CD4-positive, alpha-beta memory T cell (primary cell): ENCODE measurements around the gene PYGO2. TPM values are rescaled to one million over a fixed set of nuclear protein-coding genes. Genes with fewer than 3 reads are reported as not detected.

Experiments
- CTCF ChIA-PET: fragments of 350-600 bp; sonication (Branson Sonifier 250); formaldehyde crosslinking; loops from one replicate; lab custom pipeline; 2021; ENCODE audit warnings: inconsistent platforms; ENCODE audit not compliant: partially characterized antibody; lab: Charles Lee
- POLR2A ChIA-PET: fragments of 350-600 bp; sonication (Branson Sonifier 250); formaldehyde crosslinking; loops from one replicate; lab custom pipeline; 2021; ENCODE audit not compliant: partially characterized antibody; lab: Charles Lee
- DNase-seq, 5 donors: peaks; one replicate each; pipeline versions ENCODE4 v3.0.0 to v3.0.0-alpha.2; 2020 to 2022; ENCODE audit warnings: mixed read lengths in 1 of 5
- H3K27ac ChIP-seq: one replicate; pipeline ENCODE4 v1.7.0; 2013; ENCODE audit warnings: low read depth, low read length
- H3K27me3 ChIP-seq: 2 replicates; pipeline ENCODE4 v1.7.0; 2013; ENCODE audit warnings: mild to moderate bottlenecking, low read length, moderate library complexity; ENCODE audit not compliant: insufficient read depth
- H3K36me3 ChIP-seq: 2 replicates; pipeline ENCODE4 v1.7.0; 2013; ENCODE audit warnings: mild to moderate bottlenecking, low read length, moderate library complexity; ENCODE audit not compliant: insufficient read depth
- H3K4me1 ChIP-seq: 2 replicates; pipeline ENCODE4 v1.7.0; 2013; ENCODE audit warnings: mild to moderate bottlenecking, low read length, moderate library complexity; ENCODE audit not compliant: insufficient read depth
- H3K4me3 ChIP-seq, 2 donors: one replicate each; pipeline ENCODE4 v1.7.0; 2013; ENCODE audit warnings: low read length in 2 of 2, mild to moderate bottlenecking in 1 of 2
- H3K9me3 ChIP-seq, 2 donors: one replicate each; pipeline ENCODE4 v1.7.0; 2013; ENCODE audit warnings: low read length in 2 of 2, control low read depth in 1 of 2; ENCODE audit not compliant: control insufficient read depth in 1 of 2
- H3K27ac Mint-ChIP-seq, 7 donors: one replicate each; pipeline ENCODE4 v1.8.0; 2020 to 2021; ENCODE audit warnings: mixed read lengths in 7 of 7, mild to moderate bottlenecking in 6 of 7, inconsistent platforms in 3 of 7, moderate library complexity in 3 of 7
- H3K27me3 Mint-ChIP-seq, 2 donors: one replicate each; pipeline ENCODE4 v1.8.0; 2020 to 2021; ENCODE audit warnings: mixed read lengths in 2 of 2
- H3K36me3 Mint-ChIP-seq, 2 donors: one replicate each; pipeline ENCODE4 v1.8.0; 2020 to 2021; ENCODE audit warnings: mixed read lengths in 2 of 2, inconsistent platforms in 1 of 2, mild to moderate bottlenecking in 1 of 2
- H3K4me1 Mint-ChIP-seq, 4 donors: one replicate each; pipeline ENCODE4 v1.8.0; 2020 to 2021; ENCODE audit warnings: mixed read lengths in 4 of 4, mild to moderate bottlenecking in 1 of 4
- H3K4me3 Mint-ChIP-seq, 8 donors: one replicate each; pipeline ENCODE4 v1.8.0; 2020 to 2021; ENCODE audit warnings: mixed read lengths in 8 of 8, mild to moderate bottlenecking in 7 of 8, moderate library complexity in 6 of 8, inconsistent platforms in 3 of 8
- H3K9me3 Mint-ChIP-seq, 8 donors: one replicate each; pipeline ENCODE4 v1.8.0; 2020 to 2021; ENCODE audit warnings: mixed read lengths in 8 of 8, mild to moderate bottlenecking in 5 of 8, inconsistent platforms in 3 of 8, moderate library complexity in 1 of 8
- intact Hi-C: fragments of 100-400 bp; cut with micrococcal nuclease; formaldehyde crosslinking; loops from one replicate; pipeline ENCODE4 v1.15.1; 2023
- polyA plus RNA-seq, 2 donors: library from polyadenylated mRNA; unstranded; fragments of 300-500 nt; fragmentation: Illumina TruSeq; gene quantifications; one replicate each; pipeline ENCODE4 v1.2.3, GENCODE V29; 2021
- total RNA-seq, 2 experiments: library from RNA; stranded (reverse); gene quantifications; one replicate each; pipeline ENCODE4 v1.2.3, GENCODE V29; 2021

PYGO2 gene
- total and polyA plus RNA-seq, 4 experiments from 2014 or later = 22.5 to 80.2 (median 66.3) TPM

DNA sequence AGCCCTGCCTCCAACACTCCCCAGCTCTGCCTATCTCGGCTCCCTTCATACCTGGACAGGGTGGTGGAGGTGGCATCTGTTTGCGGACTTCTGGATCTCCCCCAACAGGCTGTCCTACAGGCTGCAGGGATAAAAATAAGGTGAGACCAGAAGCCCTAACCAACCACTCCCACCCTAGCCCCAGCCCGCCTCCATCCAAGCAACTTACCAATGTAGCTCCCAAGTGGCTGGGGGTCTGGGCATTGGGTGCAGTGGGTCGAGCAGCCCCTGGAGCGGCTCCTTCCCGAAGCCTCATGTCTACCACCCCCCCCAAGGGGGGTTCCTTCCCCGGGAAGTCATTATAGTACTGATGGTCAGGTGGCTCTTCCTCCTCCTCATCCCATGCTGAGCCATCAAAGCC, 4.5 kb upstream of the PYGO2 start:
- CTCF ChIA-PET = interaction anchor here (0.6 to 4.8 kb wide), 9 partner anchors 21 to 1334 kb away, joined by 3 to 28 read pairs (median 4); partner anchors contain the start of gene ADAM15
- H3K36me3 ChIP-seq = peaks cover 54% of the 10 kb centered on the region
- Mint-ChIP-seq H3K9me3 (no peaks in the 10 kb centered on the region), H3K4me3 (no peak overlapping the region), H3K27ac (peak overlapping the region in 2 of 7 donors; percentile 42 to 65), H3K36me3 (peaks cover 23 to 60% of the 10 kb centered on the region in 2 donors), H3K27me3 (no peaks in the 10 kb centered on the region), H3K4me1 (peaks cover 17 to 37% (median 25%) of the 10 kb centered on the region in 4 donors)
- no peak overlapping the region for H3K27ac ChIP-seq
- no peaks in the 10 kb centered on the region for H3K9me3 ChIP-seq
- POLR2A ChIA-PET = interaction anchor here (1.0 to 41.7 kb wide), 5 partner anchors 8 to 40 kb away, joined by 3 to 1543 read pairs (median 5); partner anchors contain the start of genes CKS1B, FLAD1, LENEP and PBXIP1
- no peak overlapping the region for H3K4me3 ChIP-seq
- H3K27me3 ChIP-seq = no peaks in the 10 kb centered on the region
- DNase-seq = peak in 1 of 5 donors; percentile 3
- intact Hi-C loops = no loop called here
- H3K4me1 ChIP-seq = peaks cover 23% of the 10 kb centered on the region

DNA sequence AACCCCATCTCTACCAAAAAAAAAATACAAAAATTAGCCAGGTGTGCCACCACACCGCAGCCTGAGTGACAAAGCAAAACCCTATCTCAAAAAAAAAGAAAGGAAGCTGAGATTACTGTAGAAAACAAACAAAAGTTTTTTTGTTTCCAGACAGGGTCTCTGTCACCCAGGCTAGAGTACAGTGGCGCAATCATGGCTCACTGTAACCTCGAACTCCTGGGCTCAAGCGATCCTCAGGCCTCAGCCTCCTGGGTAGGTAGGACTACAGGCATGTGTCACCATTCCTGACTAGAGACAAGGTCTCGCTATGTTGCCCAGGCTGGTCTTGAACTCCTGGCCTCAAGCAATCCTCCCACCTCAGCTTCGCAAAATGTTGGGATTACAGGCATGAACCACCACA, 2.8 kb upstream of the PYGO2 start:
- Histone ChIP-seq H3K9me3 (no peaks in the 10 kb centered on the region), H3K27ac (no peak overlapping the region), H3K4me3 (no peak overlapping the region), H3K4me1 (peaks cover 31% of the 10 kb centered on the region), H3K36me3 (peaks cover 49% of the 10 kb centered on the region), H3K27me3 (no peaks in the 10 kb centered on the region)
- DNase-seq = no peak
- no peaks in the 10 kb centered on the region for H3K9me3 Mint-ChIP-seq
- ChIA-PET CTCF (interaction anchor here (0.9 to 4.8 kb wide), 6 partner anchors 8 to 56 kb away, joined by 3 to 28 read pairs (median 6); partner anchors contain the start of genes CKS1B, FLAD1 and PBXIP1), POLR2A (interaction anchor here (1.7 to 41.7 kb wide), 4 partner anchors 9 to 42 kb away, joined by 7 to 1543 read pairs (median 89); partner anchors contain the start of genes CKS1B, FLAD1, LENEP and PBXIP1)
- peaks cover 18 to 42% (median 27%) of the 10 kb centered on the region in 4 donors for H3K4me1 Mint-ChIP-seq
- peak overlapping the region in 5 of 7 donors; percentile 29 to 98 (median 57) for H3K27ac Mint-ChIP-seq
- intact Hi-C loops = no loop called here
- no peak overlapping the region for H3K4me3 Mint-ChIP-seq
- H3K27me3 Mint-ChIP-seq = no peaks in the 10 kb centered on the region
- peaks cover 29 to 66% of the 10 kb centered on the region in 2 donors for H3K36me3 Mint-ChIP-seq

DNA sequence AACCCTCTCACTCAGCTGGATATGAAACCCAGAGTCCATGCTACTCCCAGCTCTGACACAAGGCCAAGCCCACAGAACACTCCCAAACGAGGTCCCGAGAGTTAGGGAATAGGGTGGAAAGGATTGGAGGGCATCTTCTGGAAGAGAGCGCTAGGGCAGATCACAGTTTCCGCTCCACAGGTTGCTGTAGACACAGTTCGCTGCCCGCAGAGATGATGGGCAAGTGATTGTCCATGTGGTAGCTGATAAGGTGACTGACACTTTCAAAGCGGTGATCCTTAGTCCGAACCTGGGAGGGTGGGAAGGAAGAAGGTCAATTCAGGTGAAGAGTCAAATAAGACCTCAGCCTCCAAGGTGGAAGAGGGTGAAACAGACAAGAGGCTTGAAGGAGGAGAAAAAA, 2.1 kb upstream of the PYGO2 start:
- Histone ChIP-seq H3K9me3 (no peaks in the 10 kb centered on the region), H3K4me3 (no peak overlapping the region), H3K36me3 (peaks cover 50% of the 10 kb centered on the region), H3K27ac (no peak overlapping the region), H3K4me1 (peaks cover 32% of the 10 kb centered on the region), H3K27me3 (no peaks in the 10 kb centered on the region)
- DNase-seq = no peak
- CTCF ChIA-PET = interaction anchor here (1.3 to 4.8 kb wide), 5 partner anchors 8 to 53 kb away, joined by 4 to 28 read pairs (median 7); partner anchors contain the start of genes CKS1B and PBXIP1
- intact Hi-C loops = no loop called here
- H3K36me3 Mint-ChIP-seq = peaks cover 29 to 60% of the 10 kb centered on the region in 2 donors
- no peaks in the 10 kb centered on the region for H3K27me3 Mint-ChIP-seq
- H3K4me3 Mint-ChIP-seq = peak overlapping the region in 3 of 8 donors; percentile 11 to 35 (median 15)
- peaks cover 18 to 38% (median 26%) of the 10 kb centered on the region in 4 donors for H3K4me1 Mint-ChIP-seq
- no peaks in the 10 kb centered on the region for H3K9me3 Mint-ChIP-seq
- POLR2A ChIA-PET = interaction anchor here (1.7 to 41.7 kb wide), 5 partner anchors 10 to 43 kb away, joined by 7 to 1543 read pairs (median 52); partner anchors contain the start of genes CKS1B, FLAD1, LENEP and PBXIP1
- H3K27ac Mint-ChIP-seq = peak overlapping the region in 6 of 7 donors; percentile 25 to 98 (median 72)

DNA sequence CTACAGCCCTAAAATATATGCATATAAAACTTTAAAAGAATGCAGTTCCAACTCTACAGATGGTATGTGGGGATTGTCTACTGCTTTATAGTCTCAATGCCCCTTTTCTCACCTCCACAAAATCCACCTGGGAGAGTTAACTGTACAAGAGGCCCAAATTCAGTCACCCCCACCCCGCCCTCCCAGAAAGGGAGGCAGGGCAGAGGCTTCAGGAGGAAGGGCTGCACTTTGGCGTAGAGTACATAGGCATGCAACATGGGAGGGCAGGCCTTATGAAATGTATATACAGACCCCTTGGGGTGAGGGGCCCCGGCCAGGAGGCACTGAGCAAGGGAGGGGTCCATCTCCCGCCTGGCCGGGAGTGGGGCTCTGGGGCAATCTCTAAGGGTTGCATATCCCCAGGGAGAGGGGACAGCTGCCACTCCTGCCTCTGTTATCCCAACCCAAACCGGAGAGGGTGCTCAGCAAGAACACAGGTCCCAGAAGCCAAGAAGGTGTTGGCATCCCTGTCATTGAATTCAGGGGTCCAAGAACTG, 1.3 kb upstream of the PYGO2 start:
- peaks cover 32% of the 10 kb centered on the region for H3K4me1 ChIP-seq
- CTCF ChIA-PET = interaction anchor here (0.7 to 4.8 kb wide), 7 partner anchors 9 to 97 kb away, joined by 3 to 41 read pairs (median 19); partner anchors contain the start of genes CKS1B and SHC1
- intact Hi-C loops = no loop called here
- H3K27me3 Mint-ChIP-seq = no peaks in the 10 kb centered on the region
- H3K36me3 ChIP-seq = peaks cover 52% of the 10 kb centered on the region
- peak overlapping the region; percentile 85 to 98 (median 93) for H3K27ac Mint-ChIP-seq
- H3K4me1 Mint-ChIP-seq = peaks cover 21 to 45% (median 31%) of the 10 kb centered on the region in 4 donors
- peak overlapping the region; percentile 58 to 90 (median 84) for H3K4me3 Mint-ChIP-seq
- peak in 1 of 5 donors; percentile 8 for DNase-seq
- no peaks in the 10 kb centered on the region for H3K27me3 ChIP-seq
- peak overlapping the region; percentile 84 for H3K27ac ChIP-seq
- H3K36me3 Mint-ChIP-seq = peaks cover 29 to 57% of the 10 kb centered on the region in 2 donors
- POLR2A ChIA-PET = interaction anchor here (1.0 to 41.7 kb wide), 7 partner anchors 9 to 88 kb away, joined by 3 to 1543 read pairs (median 50); partner anchors contain the start of genes ADAM15, CKS1B, FLAD1 and LENEP
- H3K4me3 ChIP-seq = peak overlapping the region in 1 of 2 donors; percentile 65
- no peaks in the 10 kb centered on the region for H3K9me3 ChIP-seq
- H3K9me3 Mint-ChIP-seq = no peaks in the 10 kb centered on the region

DNA sequence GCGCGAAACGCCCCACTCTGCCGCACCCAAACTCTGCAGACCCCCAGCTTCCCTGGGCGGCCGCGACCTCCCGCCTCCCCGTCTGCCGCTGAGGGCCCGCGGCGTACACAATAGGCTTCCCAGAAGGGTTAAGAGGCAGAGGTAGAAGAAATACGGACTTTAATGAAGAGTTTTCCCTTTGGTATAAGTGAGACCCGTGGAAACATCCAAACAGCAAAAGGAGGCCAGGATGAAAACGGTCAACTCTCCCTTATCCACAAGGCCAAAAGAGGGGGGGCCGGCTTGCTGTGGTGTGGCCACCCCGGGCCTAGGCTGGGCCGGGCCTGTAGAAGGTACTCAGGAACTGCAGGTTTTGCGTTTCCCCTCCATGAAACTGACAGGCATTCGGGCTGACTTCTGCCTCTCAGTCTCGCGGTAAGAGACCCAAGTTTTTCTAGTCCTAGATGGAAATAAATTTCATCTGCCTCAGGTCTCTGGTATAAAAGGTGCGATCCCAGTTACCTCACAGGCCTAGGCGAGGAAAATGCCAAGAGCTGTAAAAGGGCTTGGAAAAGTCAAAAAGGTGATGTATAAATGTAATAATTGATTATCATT, 671 bp upstream of the PYGO2 start:
- DNase-seq = peak in 3 of 5 donors; percentile 41 to 51 (median 49)

DNA sequence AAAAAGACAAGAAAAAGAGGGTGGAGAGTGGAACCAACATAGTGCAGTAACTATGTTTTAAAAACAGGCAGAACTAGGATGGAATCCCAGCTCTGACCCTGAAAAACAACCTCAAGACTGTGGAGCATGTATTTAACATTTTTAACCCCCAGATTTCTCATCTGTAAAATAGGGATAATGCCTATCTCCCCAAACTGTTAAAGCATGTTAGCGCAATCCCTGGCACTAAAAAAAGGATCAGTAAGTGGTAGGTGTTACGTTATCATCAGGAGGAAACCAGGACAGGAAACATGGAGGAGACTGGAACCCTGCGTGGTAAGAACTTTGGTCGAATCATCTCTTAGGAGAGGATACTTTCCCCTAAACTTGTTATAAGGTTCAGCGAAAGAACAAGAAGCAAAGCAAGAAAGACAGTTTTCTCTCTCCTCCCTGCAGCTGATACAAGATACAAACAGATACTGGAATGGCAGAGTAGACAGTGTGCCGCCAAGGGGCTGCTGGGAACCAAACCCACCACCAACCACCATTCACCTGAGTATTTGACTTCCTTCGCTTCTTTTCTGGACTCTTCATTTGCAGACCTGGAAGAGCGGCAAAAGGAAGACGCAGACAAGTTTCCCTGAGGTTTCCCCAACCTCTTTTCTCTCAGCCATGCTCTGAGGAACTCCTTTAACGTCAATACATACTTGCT, 991 bp downstream of the PYGO2 start:
- CTCF ChIA-PET = interaction anchor here (0.9 to 3.9 kb wide), 12 partner anchors 8 to 91 kb away, joined by 3 to 41 read pairs (median 8); partner anchors contain the start of genes ADAM15, CKS1B, FLAD1 and LENEP
- H3K36me3 ChIP-seq = peaks cover 29% of the 10 kb centered on the region
- H3K9me3 ChIP-seq = no peaks in the 10 kb centered on the region
- POLR2A ChIA-PET = interaction anchor here (0.8 to 41.7 kb wide), 10 partner anchors 9 to 101 kb away, joined by 3 to 1543 read pairs (median 34); partner anchors contain the start of genes CKS1B, FLAD1, LENEP and PMVK
- H3K27me3 ChIP-seq = no peaks in the 10 kb centered on the region
- H3K9me3 Mint-ChIP-seq = peaks cover 0 to 3% (median 0%) of the 10 kb centered on the region in 8 donors
- intact Hi-C loops = loop anchor here (1.0 to 2.0 kb wide), 6 partner anchors 14 to 100 kb away; partner anchors contain the start of genes CKS1B and FLAD1
- peak overlapping the region; percentile 84 for H3K27ac ChIP-seq
- H3K4me1 ChIP-seq = peaks cover 49% of the 10 kb centered on the region
- peak in 1 of 5 donors; percentile 10 for DNase-seq
- H3K27ac Mint-ChIP-seq = peak overlapping the region; percentile 97 to 99 (median 98)
- H3K4me3 Mint-ChIP-seq = peak overlapping the region; percentile 94 to 98 (median 97)
- H3K36me3 Mint-ChIP-seq = peaks cover 20 to 49% of the 10 kb centered on the region in 2 donors
- H3K27me3 Mint-ChIP-seq = no peaks in the 10 kb centered on the region
- peaks cover 26 to 68% (median 47%) of the 10 kb centered on the region in 4 donors for H3K4me1 Mint-ChIP-seq
- peak overlapping the region; percentile 63 to 65 for H3K4me3 ChIP-seq

More for the DNA sequence above, 671 bp upstream of the PYGO2 start:
- Mint-ChIP-seq H3K27me3 (no peaks in the 10 kb centered on the region), H3K4me1 (peaks cover 21 to 51% (median 33%) of the 10 kb centered on the region in 4 donors), H3K9me3 (no peaks in the 10 kb centered on the region), H3K27ac (peak overlapping the region; percentile 85 to 98 (median 93)), H3K4me3 (peak overlapping the region; percentile 81 to 90 (median 84)), H3K36me3 (peaks cover 28 to 56% of the 10 kb centered on the region in 2 donors)
- Histone ChIP-seq H3K36me3 (peaks cover 46% of the 10 kb centered on the region), H3K27me3 (no peaks in the 10 kb centered on the region), H3K4me1 (peaks cover 38% of the 10 kb centered on the region), H3K9me3 (no peaks in the 10 kb centered on the region), H3K4me3 (peak overlapping the region; percentile 63 to 65), H3K27ac (peak overlapping the region; percentile 84)
- intact Hi-C loops = no loop called here
- ChIA-PET CTCF (interaction anchor here (0.7 to 3.9 kb wide), 13 partner anchors 10 to 98 kb away, joined by 3 to 41 read pairs (median 7); partner anchors contain the start of genes CKS1B, FLAD1, PMVK and SHC1), POLR2A (interaction anchor here (0.8 to 41.7 kb wide), 9 partner anchors 11 to 123 kb away, joined by 3 to 1543 read pairs (median 22); partner anchors contain the start of genes ADAM15, CKS1B, FLAD1 and LENEP)
